Left lung (tissue), 10 donors: Measurements from ENCODE around the gene C16orf90. TPM values are rescaled to one million over a fixed set of nuclear protein-coding genes. Genes with fewer than 3 reads are reported as not detected.

Source experiments
- ATAC-seq: fragments of 200-7000 bp; cut with Tn5 transposase; one replicate; pipeline ENCODE4 v1.9.1; 2020; ENCODE audit warnings: moderate library complexity
- DNase-seq, 4 donors: peaks; one replicate each; pipeline ENCODE4 v3.0.0-alpha.2; 2013 to 2020
- H3K27ac ChIP-seq, 2 donors: fragments of 200-600 bp; sonication (generic) in 1 of 2; one replicate each; pipeline versions ENCODE4 v1.5.0 to v1.8.0; 2020 to 2021
- H3K27me3 ChIP-seq, 2 donors: fragments of 200-600 bp; sonication (generic) in 1 of 2; one replicate each; pipeline versions ENCODE4 v1.5.0 to v1.8.0; 2020 to 2021
- H3K36me3 ChIP-seq, 2 donors: fragments of 200-600 bp; sonication (generic) in 1 of 2; one replicate each; pipeline versions ENCODE4 v1.5.0 to v1.8.0; 2020 to 2021
- H3K4me1 ChIP-seq, 2 donors: fragments of 200-600 bp; one replicate each; pipeline ENCODE4 v1.8.0; 2021
- H3K4me3 ChIP-seq, 2 donors: fragments of 200-600 bp; sonication (generic) in 1 of 2; one replicate each; pipeline versions ENCODE4 v1.5.0 to v1.8.0; 2020 to 2021; ENCODE audit warnings: mild to moderate bottlenecking in 1 of 2
- H3K9me3 ChIP-seq, 2 donors: fragments of 200-600 bp; sonication (generic) in 1 of 2; one replicate each; pipeline versions ENCODE4 v1.5.0 to v1.8.0; 2020 to 2021
- intact Hi-C, 2 donors: fragments of 100-400 bp; cut with DNase I; formaldehyde crosslinking; loops; one replicate each; pipeline versions ENCODE4 v1.11.2 to v1.14.2; 2022
- polyA plus RNA-seq, 6 donors: library from polyadenylated mRNA; unstranded; fragments of 120-200 nt; gene quantifications; one replicate each; pipeline ENCODE4 v1.2.1, GENCODE V29; 2013; ENCODE audit not compliant: insufficient read length in 6 of 6
- total RNA-seq, 2 donors: library from RNA; stranded (reverse); fragmentation: NEBNext Ultra II Directional; extraction: Animal tissue kit (Norgen Biotek cat#: 25700); gene quantifications; one replicate each; pipeline ENCODE4 v1.2.1, GENCODE V29; 2021
- TF ChIP-seq, protein P1 (sequence below), 2 donors: fragments of 200-600 bp; sonication (generic) in 1 of 2; IDR thresholded peaks; one replicate each; pipeline versions ENCODE4 v1.5.0 to v1.8.0; 2021; ENCODE audit warnings: antibody characterized with exemption in 2 of 2
- donor health status: DM: no; HTN: yes; CAD: no.
- donor health status: DM: no; HTN: no; CAD: no.

The C16orf90 gene
- total and polyA plus RNA-seq, 8 donors, result 0.15 TPM; not detected in 7

- no peaks in the 10 kb centered on the region for H3K9me3 ChIP-seq
- no peaks in the 10 kb centered on the region for H3K27me3 ChIP-seq
- H3K4me3 ChIP-seq, result no peak overlapping the region
- intact Hi-C loops, result no loop called here
- DNase-seq (peak in 1 of 4 donors; percentile 6), ATAC-seq (no peak)
- TF ChIP-seq, protein P1, sequence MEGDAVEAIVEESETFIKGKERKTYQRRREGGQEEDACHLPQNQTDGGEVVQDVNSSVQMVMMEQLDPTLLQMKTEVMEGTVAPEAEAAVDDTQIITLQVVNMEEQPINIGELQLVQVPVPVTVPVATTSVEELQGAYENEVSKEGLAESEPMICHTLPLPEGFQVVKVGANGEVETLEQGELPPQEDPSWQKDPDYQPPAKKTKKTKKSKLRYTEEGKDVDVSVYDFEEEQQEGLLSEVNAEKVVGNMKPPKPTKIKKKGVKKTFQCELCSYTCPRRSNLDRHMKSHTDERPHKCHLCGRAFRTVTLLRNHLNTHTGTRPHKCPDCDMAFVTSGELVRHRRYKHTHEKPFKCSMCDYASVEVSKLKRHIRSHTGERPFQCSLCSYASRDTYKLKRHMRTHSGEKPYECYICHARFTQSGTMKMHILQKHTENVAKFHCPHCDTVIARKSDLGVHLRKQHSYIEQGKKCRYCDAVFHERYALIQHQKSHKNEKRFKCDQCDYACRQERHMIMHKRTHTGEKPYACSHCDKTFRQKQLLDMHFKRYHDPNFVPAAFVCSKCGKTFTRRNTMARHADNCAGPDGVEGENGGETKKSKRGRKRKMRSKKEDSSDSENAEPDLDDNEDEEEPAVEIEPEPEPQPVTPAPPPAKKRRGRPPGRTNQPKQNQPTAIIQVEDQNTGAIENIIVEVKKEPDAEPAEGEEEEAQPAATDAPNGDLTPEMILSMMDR (IDR thresholded peaks at IDR 0.05), result no peak
- peaks cover 0 to 67% of the 10 kb centered on the region in 2 donors for H3K36me3 ChIP-seq
- no peak overlapping the region for H3K27ac ChIP-seq
- H3K4me1 ChIP-seq, result no peaks in the 10 kb centered on the region
Observed at GRCh38 chr16:3536271-3536731, 41.0 kb upstream of the C16orf90 start.

DNA sequence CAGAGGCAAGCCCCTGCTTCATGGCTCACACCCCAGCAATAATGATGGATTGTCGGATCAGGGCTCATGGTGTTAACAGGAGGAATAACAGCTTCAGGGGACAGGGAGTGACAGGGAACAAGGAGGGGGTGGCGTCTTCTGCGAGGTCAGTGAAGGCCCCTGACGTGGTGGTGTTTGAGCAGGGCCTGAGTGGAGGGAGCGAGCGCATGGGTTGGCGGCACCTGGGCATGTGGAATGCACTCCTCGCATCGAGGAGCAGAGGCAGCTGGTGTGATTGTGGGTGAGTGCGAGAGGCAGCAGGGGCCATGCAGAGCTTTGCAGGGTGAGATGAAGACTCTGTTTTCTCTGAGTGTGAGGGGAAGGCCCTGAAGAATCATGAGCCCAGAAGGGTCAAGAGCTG lies 38.8 kb upstream of the C16orf90 start:
- H3K36me3 ChIP-seq, result peaks cover 0 to 59% of the 10 kb centered on the region in 2 donors
- H3K4me1 ChIP-seq, result no peaks in the 10 kb centered on the region
- H3K27me3 ChIP-seq, result no peaks in the 10 kb centered on the region
- no peak for DNase-seq
- no peak overlapping the region for H3K27ac ChIP-seq
- intact Hi-C loops, result no loop called here
- TF ChIP-seq, protein P1 (IDR thresholded peaks at IDR 0.05), result no peak
- H3K4me3 ChIP-seq, result no peak overlapping the region
- no peak for ATAC-seq
- no peaks in the 10 kb centered on the region for H3K9me3 ChIP-seq

- TF ChIP-seq, protein P1 (IDR thresholded peaks at IDR 0.05), result no peak
- H3K27ac ChIP-seq, result no peak overlapping the region
- H3K36me3 ChIP-seq, result peaks cover 0 to 57% of the 10 kb centered on the region in 2 donors
- ATAC-seq (no peak), DNase-seq (no peak)
- no peak overlapping the region for H3K4me3 ChIP-seq
- H3K4me1 ChIP-seq, result no peaks in the 10 kb centered on the region
- no peaks in the 10 kb centered on the region for H3K27me3 ChIP-seq
- intact Hi-C loops, result no loop called here
- H3K9me3 ChIP-seq, result no peaks in the 10 kb centered on the region
Observed at GRCh38 chr16:3532741-3533140, 37.5 kb upstream of the C16orf90 start.

GRCh38 chr16:3530371-3530914 lies 35.2 kb upstream of the C16orf90 start:
- DNase-seq, result no peak
- no peak for ATAC-seq
- Histone ChIP-seq H3K27ac (no peak overlapping the region), H3K4me1 (no peaks in the 10 kb centered on the region), H3K9me3 (no peaks in the 10 kb centered on the region), H3K27me3 (no peaks in the 10 kb centered on the region), H3K4me3 (no peak overlapping the region), H3K36me3 (peaks cover 0 to 51% of the 10 kb centered on the region in 2 donors)
- TF ChIP-seq, protein P1 (IDR thresholded peaks at IDR 0.05), result no peak
- intact Hi-C loops, result no loop called here

DNA sequence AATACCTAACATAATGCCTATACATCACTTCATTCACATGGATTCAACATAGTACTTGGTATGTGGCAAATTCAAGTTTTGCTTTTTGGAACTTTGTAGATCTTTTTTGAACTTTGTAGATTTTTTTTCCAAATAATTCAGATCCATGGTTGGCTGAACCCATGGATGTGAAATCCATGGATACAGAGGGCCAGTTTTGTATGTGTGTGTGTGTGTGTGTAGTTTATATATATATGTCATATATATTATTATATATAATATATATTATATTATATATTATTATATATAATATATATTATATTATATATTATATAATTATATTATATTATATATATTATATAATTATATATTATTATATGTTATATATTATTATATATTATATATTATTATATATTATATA lies 33.9 kb upstream of the C16orf90 start:
- no peaks in the 10 kb centered on the region for H3K9me3 ChIP-seq
- ATAC-seq (no peak), DNase-seq (no peak)
- no peaks in the 10 kb centered on the region for H3K27me3 ChIP-seq
- H3K36me3 ChIP-seq, result peaks cover 0 to 52% of the 10 kb centered on the region in 2 donors
- H3K27ac ChIP-seq, result no peak overlapping the region
- no peak overlapping the region for H3K4me3 ChIP-seq
- TF ChIP-seq, protein P1 (IDR thresholded peaks at IDR 0.05), result no peak
- no peaks in the 10 kb centered on the region for H3K4me1 ChIP-seq
- intact Hi-C loops, result no loop called here
